Endodermal cell (in vitro differentiated cells): Measurements from ENCODE around the gene AGMAT. TPM values are rescaled to one million over a fixed set of nuclear protein-coding genes. Genes with fewer than 3 reads are reported as not detected.

Source experiments
- DNase-seq: peaks from one replicate; pipeline ENCODE4 v3.0.0-alpha.2; 2017
- H3K27ac ChIP-seq: 2 replicates; pipeline ENCODE4 v1.5.1; 2013; ENCODE audit warnings: mild to moderate bottlenecking, low read depth, low read length, moderate library complexity
- H3K27me3 ChIP-seq: 2 replicates; pipeline ENCODE4 v1.6.1; 2013; ENCODE audit warnings: mild to moderate bottlenecking, low read length, moderate library complexity; ENCODE audit not compliant: insufficient read depth, control insufficient read depth, poor library complexity, severe bottlenecking
- H3K36me3 ChIP-seq: 2 replicates; pipeline ENCODE4 v1.7.0; 2013; ENCODE audit warnings: mild to moderate bottlenecking, low read length, moderate library complexity; ENCODE audit not compliant: control insufficient read depth, insufficient read depth
- H3K4me1 ChIP-seq: one replicate; pipeline ENCODE4 v1.7.0; 2013; ENCODE audit warnings: low read length; ENCODE audit not compliant: control insufficient read depth, insufficient read depth
- H3K4me3 ChIP-seq: 2 replicates; pipeline ENCODE4 v1.5.1; 2013; ENCODE audit warnings: mild to moderate bottlenecking, low read length, moderate library complexity
- H3K9ac ChIP-seq: 2 replicates; pipeline ENCODE4 v1.6.1; 2013; ENCODE audit warnings: mild to moderate bottlenecking, low read length, moderate library complexity; ENCODE audit not compliant: poor library complexity, severe bottlenecking; ENCODE audit errors: extremely low read depth
- H3K9me3 ChIP-seq: 2 replicates; pipeline ENCODE4 v1.6.1; 2013; ENCODE audit warnings: mild to moderate bottlenecking, low read length, moderate library complexity; ENCODE audit not compliant: control insufficient read depth
- H3K27ac Mint-ChIP-seq: 2 replicates; pipeline ENCODE4 v1.8.0; 2020; ENCODE audit warnings: mixed read lengths
- H3K27me3 Mint-ChIP-seq: 2 replicates; pipeline ENCODE4 v1.8.0; 2021; ENCODE audit warnings: mild to moderate bottlenecking, mixed read lengths; ENCODE audit not compliant: insufficient read depth
- H3K36me3 Mint-ChIP-seq: 2 replicates; pipeline ENCODE4 v1.8.0; 2020; ENCODE audit warnings: low read depth, mixed read lengths
- H3K4me1 Mint-ChIP-seq: 2 replicates; pipeline ENCODE4 v1.8.0; 2020; ENCODE audit warnings: mixed read lengths
- H3K4me3 Mint-ChIP-seq: 2 replicates; pipeline ENCODE4 v1.8.0; 2020; ENCODE audit warnings: mild to moderate bottlenecking, moderate library complexity, mixed read lengths
- H3K9me3 Mint-ChIP-seq: 2 replicates; pipeline ENCODE4 v1.8.0; 2020; ENCODE audit warnings: mild to moderate bottlenecking, mixed read lengths
- CTCF ChIP-seq: fragments of 200-600 bp; sonication (generic); conservative IDR thresholded peaks from 2 replicates; pipeline ENCODE4 v1.5.0; 2021; ENCODE audit warnings: antibody characterized with exemption, mild to moderate bottlenecking
- WGBS, 2 experiments: methylation state at CpG; one replicate each; pipeline versions ENCODE4 v1.1.5 to v1.1.7; 2013; ENCODE audit warnings: missing lambda C conversion rate in 2 of 2, mixed read lengths in 1 of 2; ENCODE audit not compliant: insufficient coverage in 1 of 2, insufficient read length in 1 of 2; 5-methylcytosine and 5-hydroxymethylcytosine counted together
- total RNA-seq, 2 donors: library from RNA; stranded (reverse); fragmentation: NEBNext Ultra II Directional in 1 of 2; extraction: Animal tissue kit (Norgen Biotek cat#: 25700) in 1 of 2; gene quantifications; 2 replicates in 1 of 2; 3 replicates in 1 of 2; pipeline ENCODE4 v1.2.1, GENCODE V29; 2021

The AGMAT gene
- total RNA-seq, 2 donors from 2014 or later, result 3.8 to 4.4 TPM

- Mint-ChIP-seq H3K27me3 (no peaks in the 10 kb centered on the region), H3K36me3 (peaks cover 31% of the 10 kb centered on the region), H3K9me3 (no peaks in the 10 kb centered on the region), H3K4me1 (peaks cover 5% of the 10 kb centered on the region), H3K4me3 (no peak overlapping the region), H3K27ac (no peak overlapping the region)
- DNase-seq, result no peak
- Histone ChIP-seq H3K27me3 (no peaks in the 10 kb centered on the region), H3K4me1 (no peaks in the 10 kb centered on the region), H3K9me3 (no peaks in the 10 kb centered on the region), H3K36me3 (peaks cover 39% of the 10 kb centered on the region), H3K27ac (no peak overlapping the region), H3K9ac (no peak overlapping the region), H3K4me3 (no peak overlapping the region)
- no peak for TF ChIP-seq CTCF
- WGBS, 2 experiments, result 92 to 94% methylated on average over 7 to 13 of the region's 13 CpGs
These were observed 40.4 kb upstream of the AGMAT start for GRCh38 chr1:15625056-15625917.

GRCh38 chr1:15624133-15624714, 39.4 kb upstream of the AGMAT start:
- no peaks in the 10 kb centered on the region for H3K9me3 Mint-ChIP-seq
- no peak for TF ChIP-seq CTCF
- DNase-seq, result no peak
- 85 to 94% methylated on average over 2 to 3 of the region's 3 CpGs for WGBS, 2 experiments
- H3K4me3 Mint-ChIP-seq, result no peak overlapping the region
- no peak overlapping the region for H3K27ac ChIP-seq
- no peak overlapping the region for H3K4me3 ChIP-seq
- no peaks in the 10 kb centered on the region for H3K27me3 ChIP-seq
- H3K4me1 Mint-ChIP-seq, result peaks cover 5% of the 10 kb centered on the region
- no peak overlapping the region for H3K9ac ChIP-seq
- no peaks in the 10 kb centered on the region for H3K27me3 Mint-ChIP-seq
- H3K4me1 ChIP-seq, result no peaks in the 10 kb centered on the region
- no peaks in the 10 kb centered on the region for H3K9me3 ChIP-seq
- peaks cover 24% of the 10 kb centered on the region for H3K36me3 Mint-ChIP-seq
- H3K27ac Mint-ChIP-seq, result peak overlapping the region; percentile 13
- H3K36me3 ChIP-seq, result peaks cover 33% of the 10 kb centered on the region

GRCh38 chr1:15623435-15623834, 38.6 kb upstream of the AGMAT start:
- no peaks in the 10 kb centered on the region for H3K27me3 Mint-ChIP-seq
- H3K36me3 ChIP-seq, result peaks cover 26% of the 10 kb centered on the region
- no peak overlapping the region for H3K9ac ChIP-seq
- WGBS, 2 experiments, result 68 to 90% methylated on average over 3 to 6 of the region's 6 CpGs
- peaks cover 9% of the 10 kb centered on the region for H3K4me1 Mint-ChIP-seq
- no peaks in the 10 kb centered on the region for H3K9me3 Mint-ChIP-seq
- peaks cover 19% of the 10 kb centered on the region for H3K36me3 Mint-ChIP-seq
- H3K4me3 Mint-ChIP-seq, result no peak overlapping the region
- no peak overlapping the region for H3K4me3 ChIP-seq
- no peaks in the 10 kb centered on the region for H3K4me1 ChIP-seq
- no peak overlapping the region for H3K27ac ChIP-seq
- no peak for TF ChIP-seq CTCF
- H3K27ac Mint-ChIP-seq, result no peak overlapping the region
- no peaks in the 10 kb centered on the region for H3K9me3 ChIP-seq
- DNase-seq, result no peak
- H3K27me3 ChIP-seq, result no peaks in the 10 kb centered on the region
